NT2/D1 (cell line): Measurements from ENCODE around the gene SRSF4.

ENCODE experiments used
- SUZ12 ChIP-seq: IDR thresholded peaks from 2 replicates; pipeline ENCODE4 v1.6.1; 2011; ENCODE audit not compliant: insufficient read length, insufficient read depth; ENCODE audit errors: extremely low read depth
- YY1 ChIP-seq: IDR thresholded peaks from 2 replicates; pipeline ENCODE4 v1.6.1; 2011; ENCODE audit not compliant: insufficient read length, insufficient read depth
- ZNF274 ChIP-seq: IDR thresholded peaks from 2 replicates; pipeline ENCODE4 v1.6.1; 2011; ENCODE audit warnings: mild to moderate bottlenecking, low read depth, low read length

- TF ChIP-seq ZNF274 (no peak), YY1 (no peak), SUZ12 (no peak)
Measured at GRCh38 chr1:29162025-29162424, 19.7 kb downstream of the SRSF4 start.
